DMS79 treated with DMSO at 0.1 percent for 48 hours (cell line): ENCODE data around the gene SLK.

ENCODE experiments used
- DNase-seq: peaks from one replicate; lab custom pipeline; 2025; lab: John Stamatoyannopoulos, UW

The SLK gene

DNA sequence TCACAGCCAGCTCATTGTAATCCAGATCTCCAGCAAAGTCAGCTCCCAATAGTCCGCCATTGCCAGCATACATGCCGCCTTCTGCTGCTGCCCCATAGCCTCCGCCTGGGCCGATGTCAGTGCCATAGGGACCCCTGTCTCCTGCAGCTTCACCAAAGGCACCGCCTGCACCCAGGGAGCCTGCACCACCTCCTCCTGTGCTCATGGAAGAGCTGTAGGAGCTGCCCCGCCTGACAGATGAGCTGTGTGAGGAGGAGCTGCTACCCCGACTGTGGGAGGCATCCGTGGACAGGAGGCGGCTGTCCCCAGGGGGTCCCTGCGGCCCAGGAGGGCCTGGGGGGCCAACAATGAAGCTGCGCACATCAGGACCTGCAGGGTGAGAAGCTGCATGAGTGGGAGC is 67.0 kb downstream of the SLK start:
- no peak for DNase-seq

GRCh38 chr10:104034401-104035193 is 67.7 kb downstream of the SLK start:
- no peak for DNase-seq

- DNase-seq, result no peak
These were observed 68.5 kb downstream of the SLK start for GRCh38 chr10:104035194-104036068.

- DNase-seq, result no peak
These were observed 69.1 kb downstream of the SLK start for GRCh38 chr10:104036069-104036384.

GRCh38 chr10:104036518-104037260 is 69.7 kb downstream of the SLK start:
- DNase-seq, result no peak

GRCh38 chr10:104037261-104037951 is 70.5 kb downstream of the SLK start:
- DNase-seq, result no peak

DNA sequence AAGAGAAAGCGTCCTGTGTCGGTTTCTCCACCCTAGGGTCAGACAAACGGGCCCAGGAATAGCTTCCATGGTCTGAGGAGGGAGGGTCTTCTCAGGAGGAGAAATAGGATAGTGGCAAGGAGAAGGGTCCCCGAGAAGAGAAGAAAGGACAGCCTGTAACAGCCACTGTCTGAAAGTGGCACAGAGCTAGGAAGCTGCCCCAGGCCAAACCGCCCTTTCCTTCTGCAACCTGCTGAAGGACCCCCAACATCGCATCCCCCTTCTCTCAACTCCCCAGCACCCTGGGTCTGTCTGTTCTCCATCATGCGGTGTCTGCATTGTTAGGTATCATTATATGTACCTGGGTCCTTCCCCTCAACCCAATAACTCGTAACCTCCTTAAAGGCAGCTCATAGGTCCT is 71.6 kb downstream of the SLK start:
- no peak for DNase-seq

DNA sequence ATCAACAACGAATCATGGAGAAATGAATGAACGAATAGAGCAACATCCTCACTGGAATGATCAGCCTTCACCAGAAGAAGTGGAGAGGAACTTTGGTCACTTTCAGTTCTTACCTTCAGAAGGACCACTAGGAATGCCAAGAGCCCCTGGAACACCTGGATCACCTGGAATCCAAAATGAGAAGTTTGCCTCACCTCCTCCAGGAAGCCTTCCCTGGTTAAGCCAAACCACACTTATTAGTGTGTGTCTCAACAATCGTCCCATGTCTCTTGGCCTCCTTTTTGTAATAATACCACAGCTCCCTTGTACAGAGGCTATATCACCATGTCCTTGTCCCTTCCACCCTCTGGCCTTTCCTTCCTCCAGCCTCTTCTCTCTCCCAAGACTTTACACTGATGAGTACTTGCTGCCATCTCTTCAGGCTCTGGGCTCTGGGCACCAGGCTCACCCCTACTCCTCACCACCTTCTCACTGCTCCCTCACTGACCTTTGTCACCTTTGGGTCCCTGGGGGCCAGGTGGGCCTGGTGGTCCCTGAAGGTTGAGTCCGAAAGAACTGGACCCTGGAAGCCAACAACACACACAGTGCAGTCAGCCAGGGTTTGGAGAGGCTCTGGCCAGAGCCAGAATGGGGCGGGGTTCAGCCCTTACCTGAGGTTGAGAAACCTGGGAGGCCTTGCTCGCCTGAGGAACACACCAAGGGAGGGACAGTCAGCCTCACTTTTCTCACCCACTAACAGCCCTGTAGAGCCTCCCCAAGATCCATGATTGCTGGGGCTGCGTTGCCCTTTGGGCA is 72.2 kb downstream of the SLK start:
- no peak for DNase-seq

- no peak for DNase-seq
These were observed 73.4 kb downstream of the SLK start for GRCh38 chr10:104040382-104040781.

DNA sequence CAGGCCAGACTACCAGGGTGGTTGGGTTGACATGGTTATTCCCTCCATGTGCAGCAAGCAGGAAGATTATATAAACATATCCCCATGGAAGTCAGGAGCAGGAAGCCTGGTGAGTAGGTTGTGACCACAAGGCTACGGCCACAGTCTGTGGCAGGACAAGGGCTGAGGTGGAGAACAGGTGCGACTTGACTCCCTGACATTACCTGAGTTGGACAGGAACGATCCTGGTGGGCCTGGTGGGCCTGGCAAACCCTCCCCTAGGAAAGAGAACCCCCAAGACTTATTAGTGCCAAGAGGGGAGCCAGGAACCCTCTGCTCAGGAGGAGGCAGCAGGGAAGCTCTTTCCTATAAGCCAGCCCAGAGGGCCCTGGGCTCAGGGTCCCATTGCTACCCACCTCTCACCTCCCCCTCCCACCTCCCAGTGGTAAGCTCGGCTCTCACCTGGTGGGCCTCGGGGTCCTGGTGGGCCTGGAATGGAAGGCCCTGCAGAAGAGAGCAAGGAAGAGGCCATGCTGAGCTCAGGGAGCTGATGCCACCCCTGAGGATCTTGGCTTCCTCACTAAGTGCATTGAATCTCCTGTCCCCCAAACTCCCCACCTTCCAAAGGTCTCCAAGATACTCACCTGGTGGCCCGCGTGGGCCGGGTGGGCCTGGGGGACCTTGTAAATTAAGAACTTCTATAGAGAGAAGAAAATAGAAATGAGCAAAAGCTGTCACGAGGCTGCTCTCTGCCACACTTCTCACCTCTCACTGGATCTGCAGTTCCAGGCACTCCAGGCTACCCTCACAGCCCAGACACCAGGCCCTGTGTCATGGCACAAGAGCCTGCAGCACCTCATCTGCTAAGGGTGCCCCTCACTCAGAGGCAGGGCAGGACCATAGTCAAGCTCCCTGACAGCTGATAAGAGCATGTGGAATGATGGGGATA is 74.2 kb downstream of the SLK start:
- no peak for DNase-seq

DNA sequence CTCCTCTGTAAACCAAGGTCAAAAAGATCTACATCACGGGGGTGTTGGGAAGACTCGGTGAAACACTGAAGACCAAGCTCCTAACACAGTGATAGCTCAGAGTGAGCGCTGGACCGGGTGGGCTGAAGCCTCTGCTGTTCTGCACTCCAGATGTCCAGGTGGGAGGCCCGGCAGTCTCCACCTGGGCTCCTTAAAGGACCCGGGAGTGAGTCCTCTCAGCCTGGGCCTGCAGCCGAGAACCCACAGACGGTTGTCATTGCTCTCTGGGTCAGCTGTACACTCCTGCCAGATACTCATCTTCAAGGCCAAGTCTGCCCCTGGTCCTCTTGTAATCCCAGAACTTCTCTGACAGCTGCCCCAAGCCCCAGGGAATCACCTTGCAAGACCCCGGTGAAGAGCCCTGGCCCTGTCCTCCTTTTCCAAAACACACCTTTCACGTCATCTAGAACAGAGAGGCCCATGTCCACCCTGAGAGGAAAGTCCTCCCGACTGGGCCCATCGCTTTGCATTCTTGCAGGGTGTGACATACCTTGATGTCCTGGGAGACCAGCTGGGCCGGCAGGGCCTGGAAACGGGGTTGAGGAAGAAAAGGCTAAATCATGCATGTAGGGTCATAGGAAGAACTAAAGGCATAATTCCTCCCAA is 75.1 kb downstream of the SLK start:
- no peak for DNase-seq

DNA sequence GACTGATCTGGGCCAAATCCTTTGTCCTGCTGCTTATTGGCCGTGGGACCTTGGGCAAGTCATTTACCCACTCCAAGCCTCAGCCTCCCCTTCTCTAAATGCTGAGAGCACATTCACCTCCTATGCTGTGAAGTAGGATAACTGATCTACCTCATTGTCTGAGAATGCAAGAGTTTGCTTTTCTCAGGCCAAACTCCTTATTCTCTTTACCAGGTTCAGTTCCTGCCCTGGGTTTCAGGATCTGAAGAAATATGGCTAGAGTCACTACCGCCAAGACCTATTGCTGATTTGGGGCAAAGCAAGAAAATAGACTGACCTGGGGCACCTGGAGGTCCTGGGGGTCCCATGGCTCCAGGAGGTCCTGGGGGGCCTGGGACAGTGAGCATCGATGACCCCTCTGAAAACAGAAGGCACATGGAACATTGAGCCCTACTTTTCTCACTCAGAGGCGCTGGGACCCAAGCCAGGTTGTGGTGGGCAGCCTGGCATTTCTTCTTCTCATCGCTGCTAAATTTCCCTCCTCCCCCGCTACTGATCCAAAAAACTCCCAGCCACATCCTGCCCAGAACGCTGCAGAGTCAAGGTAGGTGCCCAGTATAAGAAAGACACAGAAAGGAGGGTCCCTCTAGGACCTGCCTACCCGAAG is 76.4 kb downstream of the SLK start:
- no peak for DNase-seq

DNA sequence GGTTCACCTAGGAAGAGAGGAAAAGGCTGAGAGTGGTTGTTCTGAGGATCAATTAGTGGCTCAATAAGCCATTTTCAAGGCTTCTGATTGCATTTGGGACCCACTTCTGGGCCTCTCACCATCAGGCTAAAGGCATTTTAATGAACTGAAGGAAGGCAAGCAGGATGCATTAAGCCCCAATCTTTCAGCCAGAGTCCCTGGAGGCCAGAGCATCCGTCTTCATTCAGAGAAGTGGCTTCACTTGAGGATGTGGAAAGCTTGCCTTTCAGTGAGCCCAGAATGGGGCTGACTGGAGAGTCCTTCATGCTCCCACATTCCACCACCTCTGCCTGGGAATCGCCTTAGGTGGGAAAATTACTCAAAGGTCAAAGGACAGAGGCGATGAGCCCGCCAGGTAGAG is 76.9 kb downstream of the SLK start:
- no peak for DNase-seq

GRCh38 chr10:104045151-104046089 is 78.5 kb downstream of the SLK start:
- no peak for DNase-seq

- DNase-seq, result no peak
These were observed 79.7 kb downstream of the SLK start for GRCh38 chr10:104046651-104047050.

DNA sequence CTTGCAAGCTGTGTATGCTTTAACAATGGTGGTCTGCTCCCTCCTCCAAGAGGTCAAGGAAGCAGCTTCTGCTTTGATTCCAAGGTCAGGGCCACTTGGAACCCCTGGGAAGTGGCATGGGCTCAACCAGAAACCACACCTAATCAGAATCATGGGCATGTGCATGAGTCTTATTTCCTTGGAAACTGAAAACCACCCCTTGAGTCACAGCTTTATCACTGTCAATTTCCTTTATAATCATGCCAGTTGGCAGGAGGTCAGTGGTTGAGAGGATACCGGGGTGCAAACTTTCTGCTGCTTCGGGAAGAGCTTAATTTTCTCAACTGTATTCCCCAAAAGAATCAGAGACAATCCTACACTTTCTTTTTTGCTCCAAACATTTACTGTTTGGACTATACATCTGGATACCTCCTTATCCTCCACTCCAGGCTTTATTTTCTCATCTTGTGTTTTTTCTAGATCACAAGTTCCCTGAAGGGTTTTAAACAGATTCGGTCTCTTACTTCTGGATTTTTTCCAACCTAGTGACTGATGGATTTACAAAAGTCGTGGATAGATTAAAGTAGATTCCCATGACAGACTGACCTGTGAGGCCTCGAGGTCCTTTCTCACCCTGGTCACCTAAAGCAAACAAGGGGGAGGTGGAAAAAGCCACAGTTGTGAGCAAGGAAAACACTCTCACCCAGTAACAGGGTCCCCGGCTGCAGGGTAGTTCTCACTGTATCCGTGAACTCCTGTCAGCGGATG is 82.7 kb downstream of the SLK start:
- no peak for DNase-seq

DNA sequence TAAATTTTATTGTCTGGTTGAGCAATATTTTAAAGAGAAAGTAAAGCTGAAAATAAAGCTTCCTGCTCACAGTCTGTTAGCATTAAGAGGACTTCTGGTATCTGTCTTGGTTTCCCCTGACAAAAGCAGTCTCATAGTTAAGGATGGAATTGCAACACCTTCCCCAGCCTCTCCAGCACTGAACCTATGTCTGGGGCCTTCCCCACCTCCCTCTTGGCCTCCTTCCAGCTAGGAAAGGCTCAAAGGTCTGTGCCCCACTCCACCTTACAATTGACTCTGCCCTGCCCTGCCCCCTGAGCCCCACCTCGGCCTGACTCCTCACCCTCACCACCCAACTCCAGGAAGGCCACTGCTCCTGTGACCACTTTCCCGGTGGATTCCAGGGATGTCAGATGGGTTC is 85.5 kb downstream of the SLK start:
- DNase-seq, result no peak
